ENCODE data around the gene FRG2. TPM values are rescaled to one million over a fixed set of nuclear protein-coding genes. Genes with fewer than 3 reads are reported as not detected.

The FRG2 gene
- total and polyA plus RNA-seq, 10 of the 15 experiments (the other 5 are each of a cell fraction or from before 2014, with no cell fraction given): 0.04 TPM; not detected in 9

GRCh38 chr4:190019023-190019858 is 7.8 kb downstream of the FRG2 start:
- DNase-seq (ENCODE audit: low read depth, low spot score) (no peak), FAIRE-seq (no peak), ATAC-seq (no peak)
- RAD21 ChIA-PET (ENCODE audit: unreplicated experiment): no interaction called here
- 15% methylated on average over 56 of the region's 57 CpGs for WGBS (ENCODE audit: insufficient coverage, insufficient replicate concordance, low lambda C conversion rate, missing lambda C conversion rate)
- SMC1A ChIA-PET (ENCODE audit: uncharacterized antibody, unreplicated experiment): no interaction called here
- intact Hi-C loops (cut with micrococcal nuclease; ENCODE audit: unreplicated experiment): no loop called here
- no peaks in the 10 kb centered on the region for H4K20me1 ChIP-seq (ENCODE audit: control insufficient read depth, insufficient read depth)
- no peak overlapping the region for H3K4me3 ChIP-seq
- no peak overlapping the region for H3K4me2 ChIP-seq (ENCODE audit: control insufficient read depth, insufficient read depth)
- H3K9me3 ChIP-seq (replicated peaks; ENCODE audit: control insufficient read depth, insufficient read depth, low read length): peaks cover 7% of the 10 kb centered on the region; the same call in 1 of the 3 replicates
- CTCF ChIA-PET: no interaction called here
- no peak overlapping the region for H3K27ac ChIP-seq (ENCODE audit: control insufficient read depth, insufficient read depth)
- in situ Hi-C loops (cut with MboI): no loop called here
- POLR2A ChIA-PET: no interaction called here
- TF ChIP-seq FOXK2 (IDR thresholded peaks at IDR 0.05): no peak
- no peak for TF ChIP-seq ZNF24 (IDR thresholded peaks at IDR 0.05)
- TF ChIP-seq MYB (IDR thresholded peaks at IDR 0.05; ENCODE audit: borderline replicate concordance, low read depth, low read length): no peak
- TF ChIP-seq, protein P1, sequence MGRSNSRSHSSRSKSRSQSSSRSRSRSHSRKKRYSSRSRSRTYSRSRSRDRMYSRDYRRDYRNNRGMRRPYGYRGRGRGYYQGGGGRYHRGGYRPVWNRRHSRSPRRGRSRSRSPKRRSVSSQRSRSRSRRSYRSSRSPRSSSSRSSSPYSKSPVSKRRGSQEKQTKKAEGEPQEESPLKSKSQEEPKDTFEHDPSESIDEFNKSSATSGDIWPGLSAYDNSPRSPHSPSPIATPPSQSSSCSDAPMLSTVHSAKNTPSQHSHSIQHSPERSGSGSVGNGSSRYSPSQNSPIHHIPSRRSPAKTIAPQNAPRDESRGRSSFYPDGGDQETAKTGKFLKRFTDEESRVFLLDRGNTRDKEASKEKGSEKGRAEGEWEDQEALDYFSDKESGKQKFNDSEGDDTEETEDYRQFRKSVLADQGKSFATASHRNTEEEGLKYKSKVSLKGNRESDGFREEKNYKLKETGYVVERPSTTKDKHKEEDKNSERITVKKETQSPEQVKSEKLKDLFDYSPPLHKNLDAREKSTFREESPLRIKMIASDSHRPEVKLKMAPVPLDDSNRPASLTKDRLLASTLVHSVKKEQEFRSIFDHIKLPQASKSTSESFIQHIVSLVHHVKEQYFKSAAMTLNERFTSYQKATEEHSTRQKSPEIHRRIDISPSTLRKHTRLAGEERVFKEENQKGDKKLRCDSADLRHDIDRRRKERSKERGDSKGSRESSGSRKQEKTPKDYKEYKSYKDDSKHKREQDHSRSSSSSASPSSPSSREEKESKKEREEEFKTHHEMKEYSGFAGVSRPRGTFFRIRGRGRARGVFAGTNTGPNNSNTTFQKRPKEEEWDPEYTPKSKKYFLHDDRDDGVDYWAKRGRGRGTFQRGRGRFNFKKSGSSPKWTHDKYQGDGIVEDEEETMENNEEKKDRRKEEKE (IDR thresholded peaks at IDR 0.05): no peak
- no peak for TF ChIP-seq RCOR1 (conservative IDR thresholded peaks at IDR 0.05; ENCODE audit: low read depth, low read length)
- TF ChIP-seq ZNF217 (IDR thresholded peaks at IDR 0.05): no peak
- TF ChIP-seq TCF12 (IDR thresholded peaks at IDR 0.05; ENCODE audit: low read depth, low read length): no peak
- TF ChIP-seq BCL11A (IDR thresholded peaks at IDR 0.05; ENCODE audit: low read depth, low read length): no peak
- no peak for TF ChIP-seq PAX5 (IDR thresholded peaks at IDR 0.05; ENCODE audit: borderline replicate concordance, low read depth, low read length)
- no peaks in the 10 kb centered on the region; a peak in 1 of 4 replicates for H3K27me3 ChIP-seq (replicated peaks in 1 of 2; ENCODE audit: control insufficient read depth in 2 of 2, insufficient read depth in 2 of 2, low read length in 1 of 2)
- no peak overlapping the region for H3K9ac ChIP-seq (ENCODE audit: control insufficient read depth, insufficient read depth, low read length)
- H3K4me1 ChIP-seq (ENCODE audit: control insufficient read depth, insufficient read depth, low read length): no peaks in the 10 kb centered on the region
- no peak overlapping the region for H2AFZ ChIP-seq (ENCODE audit: control insufficient read depth, low read depth, low read length)
- H3K36me3 ChIP-seq (ENCODE audit: control insufficient read depth in 2 of 2, insufficient read depth in 2 of 2, low read length in 1 of 2): no peaks in the 10 kb centered on the region
- no peaks in the 10 kb centered on the region for H3K79me2 ChIP-seq (ENCODE audit: control insufficient read depth, insufficient read depth, low read length)
- no TSS peak for BruUV-seq (replicated peaks)
